HL-60/S4 (cell line): Measurements from ENCODE around the gene ANAPC4.

ENCODE experiments used
- in situ Hi-C: fragments of 300-500 bp; cut with MboI; formaldehyde crosslinking; loops from 2 replicates; pipeline ENCODE4 v1.14.3; 2022; ENCODE audit warnings: low sequenced_read_pairs

ANAPC4 gene

GRCh38 chr4:25372549-25372948, 4.5 kb upstream of the ANAPC4 start:
- in situ Hi-C loops = loop anchor here (25.0 kb wide), 2 partner anchors 185 to 885 kb away; no protein-coding TSS in a partner anchor

GRCh38 chr4:25377572-25378436, 741 bp downstream of the ANAPC4 start:
- in situ Hi-C loops = no loop called here

DNA sequence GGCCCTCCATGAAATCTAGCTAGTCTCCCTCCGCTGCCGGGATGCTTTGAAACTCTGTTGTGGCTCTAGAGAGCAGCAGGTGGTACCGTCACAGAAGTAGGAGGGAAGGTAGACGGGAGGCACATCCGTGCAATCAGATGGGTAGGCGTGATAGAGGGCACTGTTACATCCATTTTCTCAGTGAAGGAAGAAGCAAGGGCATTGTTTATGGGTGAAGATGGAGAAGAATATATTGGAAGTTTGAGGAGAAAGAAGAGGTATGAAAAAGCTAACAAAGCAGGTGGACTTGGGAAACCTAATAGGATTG, 1.3 kb downstream of the ANAPC4 start:
- in situ Hi-C loops = no loop called here

- in situ Hi-C loops = no loop called here
These were observed 2.5 kb downstream of the ANAPC4 start for GRCh38 chr4:25379591-25379990.

GRCh38 chr4:25383647-25384046, 6.6 kb downstream of the ANAPC4 start:
- in situ Hi-C loops = no loop called here

DNA sequence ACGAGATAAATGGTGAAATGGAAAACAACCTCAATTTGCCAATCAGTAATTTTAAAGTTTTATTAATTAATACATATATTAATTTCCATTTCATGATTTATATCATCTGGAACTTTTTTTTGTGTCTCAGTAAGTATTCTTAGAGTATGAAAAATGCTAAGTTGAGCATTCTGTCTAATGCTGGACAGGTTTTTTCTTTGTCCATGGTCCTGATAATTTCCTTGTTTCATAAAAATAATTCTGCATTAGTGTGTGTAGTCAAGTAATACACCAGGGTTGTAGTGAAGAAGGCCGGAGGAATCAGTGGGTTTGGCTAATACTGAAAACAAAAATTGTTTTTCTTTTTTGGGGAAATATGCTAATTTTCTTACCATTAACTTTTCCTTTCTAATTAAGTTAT, 9.9 kb downstream of the ANAPC4 start:
- in situ Hi-C loops = no loop called here

DNA sequence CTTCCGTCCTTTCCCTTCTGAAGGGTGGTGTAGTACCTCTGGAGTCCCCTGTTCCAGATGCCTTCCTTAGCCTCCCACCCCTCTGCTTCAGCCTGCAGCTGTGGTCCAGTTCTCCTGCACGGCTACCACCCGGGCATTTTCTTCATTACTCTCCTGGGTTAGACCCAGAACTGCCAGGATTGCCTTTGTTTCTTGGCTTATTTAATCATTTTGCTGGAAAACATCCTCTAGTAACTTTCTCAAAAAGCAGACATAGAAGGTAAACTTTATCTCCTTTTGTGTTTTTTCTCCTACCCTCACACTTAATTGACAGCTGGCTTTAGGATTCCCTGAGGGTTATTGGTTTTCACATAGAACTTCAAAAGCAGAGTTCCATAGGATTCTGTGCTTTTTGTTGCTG, 20.2 kb downstream of the ANAPC4 start:
- in situ Hi-C loops = no loop called here

GRCh38 chr4:25399510-25399909, 22.4 kb downstream of the ANAPC4 start:
- in situ Hi-C loops = no loop called here

DNA sequence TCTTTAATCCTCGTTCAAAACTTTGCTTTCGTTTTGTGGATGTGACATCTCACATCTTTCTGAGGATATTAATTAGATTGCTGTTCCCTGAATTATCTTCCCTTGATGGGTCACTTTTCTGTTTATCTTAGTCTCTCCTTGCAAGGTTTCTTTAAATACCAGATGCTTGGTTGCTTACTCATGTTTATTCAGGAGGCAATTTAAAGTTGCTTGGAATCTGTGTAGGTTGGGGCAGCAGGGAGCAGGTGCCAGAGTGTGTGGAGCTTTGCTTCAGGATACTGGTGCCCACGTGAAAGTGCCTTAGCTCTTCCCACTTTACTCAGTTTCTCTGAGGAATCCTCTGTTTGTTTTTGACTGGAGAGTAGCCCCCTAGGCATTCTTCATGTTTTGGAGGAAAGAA, 24.0 kb downstream of the ANAPC4 start:
- in situ Hi-C loops = no loop called here

- in situ Hi-C loops = no loop called here
These were observed 25.5 kb downstream of the ANAPC4 start for GRCh38 chr4:25402521-25402920.

DNA sequence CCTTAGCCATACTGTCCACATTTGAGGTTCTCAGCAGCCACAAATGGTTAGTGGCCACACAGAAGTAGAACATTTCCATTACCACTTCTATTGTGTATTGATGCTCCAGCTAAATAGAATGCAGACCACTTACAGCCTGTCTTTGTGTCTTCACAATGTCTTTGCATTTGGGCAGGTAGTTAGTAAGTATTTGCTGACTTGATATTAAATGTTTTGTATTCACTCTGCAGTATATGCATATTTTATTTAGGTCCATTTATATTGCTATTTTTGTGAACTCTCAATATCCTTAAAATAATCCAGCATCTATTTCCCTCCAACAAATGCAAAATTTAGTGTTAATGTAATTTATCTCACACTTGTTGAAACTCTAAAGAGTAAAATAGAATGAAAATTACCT, 26.6 kb downstream of the ANAPC4 start:
- in situ Hi-C loops = no loop called here

- in situ Hi-C loops = no loop called here
These were observed 28.4 kb downstream of the ANAPC4 start for GRCh38 chr4:25405453-25405852.

- in situ Hi-C loops = no loop called here
These were observed 29.1 kb downstream of the ANAPC4 start for GRCh38 chr4:25406081-25406692.

- in situ Hi-C loops = no loop called here
These were observed 33.9 kb downstream of the ANAPC4 start for GRCh38 chr4:25410820-25411529.

DNA sequence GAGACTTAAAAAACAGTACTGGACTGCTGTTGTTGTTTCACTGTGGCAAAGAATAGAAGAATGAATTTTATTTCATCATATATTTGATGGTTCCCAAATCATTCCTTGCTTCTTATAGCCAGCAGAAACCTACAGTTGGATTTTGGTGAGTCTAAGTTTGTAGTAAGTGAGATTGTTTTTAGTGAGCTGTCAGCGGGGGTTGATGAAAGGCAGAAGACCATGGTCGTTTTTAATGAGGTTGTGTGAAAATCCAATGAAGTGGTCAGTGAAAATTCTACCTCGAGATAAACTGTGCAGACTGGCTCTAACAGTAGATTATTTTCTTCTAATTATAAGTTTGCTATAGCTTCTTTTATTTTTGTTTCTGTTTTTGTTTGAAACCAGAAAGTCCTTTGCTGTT, 36.2 kb downstream of the ANAPC4 start:
- in situ Hi-C loops = no loop called here

DNA sequence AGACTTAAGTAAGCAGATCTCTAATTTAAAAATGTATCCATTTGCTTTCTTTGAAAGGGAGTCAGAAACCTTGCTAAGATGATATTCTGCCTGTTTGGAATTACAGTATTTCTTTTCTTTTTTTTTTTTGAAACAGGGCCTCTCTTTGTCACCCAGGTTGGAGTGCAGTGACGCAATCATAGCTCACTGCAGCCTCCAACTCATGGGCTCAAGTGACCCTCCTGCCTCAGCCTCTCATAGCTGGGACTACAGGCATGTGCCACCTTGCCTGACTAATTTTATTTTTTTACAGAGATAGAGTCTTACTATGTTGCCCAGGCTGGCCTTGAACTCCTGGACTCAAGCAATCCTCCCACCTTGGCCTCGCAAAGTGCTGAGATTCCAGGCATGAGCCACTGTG, 40.0 kb downstream of the ANAPC4 start:
- in situ Hi-C loops = no loop called here

DNA sequence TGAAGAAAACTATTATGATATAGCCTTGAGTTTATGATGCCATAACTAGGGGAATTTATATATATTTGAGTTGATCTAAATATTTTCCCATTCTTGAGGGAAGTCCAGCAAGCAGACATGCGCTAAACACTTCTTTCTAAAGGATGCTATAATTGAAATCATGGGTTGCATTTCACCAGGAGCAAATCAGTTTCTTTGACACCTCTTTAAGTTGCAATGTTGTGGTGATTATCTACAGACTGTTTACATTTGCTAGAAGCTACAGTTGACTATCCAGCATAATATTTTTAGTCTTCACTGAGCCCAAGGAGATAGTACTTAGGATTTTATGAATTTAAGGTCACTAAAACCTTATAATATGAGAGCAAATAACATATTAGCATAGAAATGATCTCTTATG, 43.9 kb downstream of the ANAPC4 start:
- in situ Hi-C loops = no loop called here

- in situ Hi-C loops = no loop called here
These were observed 44.9 kb downstream of the ANAPC4 start for GRCh38 chr4:25421816-25422525.

DNA sequence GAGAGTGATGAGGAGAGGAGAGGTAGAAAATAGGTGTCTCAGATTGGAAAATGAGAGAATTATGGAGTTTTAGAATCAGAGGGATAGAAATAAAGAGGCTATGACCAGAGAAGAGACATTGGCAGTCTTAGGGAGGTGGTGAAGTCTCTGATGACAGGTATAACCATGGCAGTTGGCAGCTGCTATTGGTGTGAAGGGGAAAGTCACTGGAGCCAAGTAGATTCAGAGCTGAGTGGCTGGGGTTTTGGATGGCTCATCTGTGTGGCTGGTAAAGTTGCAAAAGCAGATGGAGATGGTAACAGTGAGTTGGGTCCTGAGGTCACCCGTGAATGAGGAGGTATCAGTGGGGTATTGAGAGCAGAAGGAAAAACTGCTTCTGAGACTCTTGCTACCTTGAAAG, 46.5 kb downstream of the ANAPC4 start:
- in situ Hi-C loops = no loop called here

DNA sequence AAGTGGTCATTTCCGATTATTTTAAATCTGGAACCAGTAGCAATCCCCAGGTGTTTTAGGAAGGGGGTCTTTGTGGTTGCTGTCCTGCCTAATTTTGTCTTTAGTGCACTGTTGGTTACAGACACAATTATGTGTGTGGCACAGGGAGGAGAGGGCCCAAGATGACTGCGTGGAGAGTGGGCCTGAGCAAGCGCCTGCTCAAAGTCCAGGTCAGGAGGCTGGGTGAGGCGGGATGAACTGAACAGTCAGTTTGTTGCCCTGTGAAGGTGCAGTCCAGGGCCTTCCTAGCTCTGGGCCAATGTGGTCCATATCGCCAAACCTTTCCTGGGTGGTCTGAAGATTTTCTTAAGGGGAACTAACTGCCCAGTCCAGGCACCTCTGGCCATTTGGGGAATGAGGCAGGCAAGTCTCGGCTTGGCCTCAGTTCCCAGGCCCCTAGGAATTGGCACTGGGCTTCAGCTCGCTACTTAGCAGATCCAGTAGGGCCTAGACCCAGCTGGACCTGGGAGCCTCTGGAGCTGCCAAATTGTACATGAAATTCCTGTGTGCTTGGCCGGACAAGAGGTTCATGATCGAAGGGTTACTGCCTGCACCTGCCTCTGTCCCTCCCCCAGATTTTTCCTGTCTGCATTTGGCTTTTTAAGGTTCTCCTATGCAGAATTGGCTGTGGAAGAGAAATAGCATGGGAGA, 47.6 kb downstream of the ANAPC4 start:
- in situ Hi-C loops = no loop called here

DNA sequence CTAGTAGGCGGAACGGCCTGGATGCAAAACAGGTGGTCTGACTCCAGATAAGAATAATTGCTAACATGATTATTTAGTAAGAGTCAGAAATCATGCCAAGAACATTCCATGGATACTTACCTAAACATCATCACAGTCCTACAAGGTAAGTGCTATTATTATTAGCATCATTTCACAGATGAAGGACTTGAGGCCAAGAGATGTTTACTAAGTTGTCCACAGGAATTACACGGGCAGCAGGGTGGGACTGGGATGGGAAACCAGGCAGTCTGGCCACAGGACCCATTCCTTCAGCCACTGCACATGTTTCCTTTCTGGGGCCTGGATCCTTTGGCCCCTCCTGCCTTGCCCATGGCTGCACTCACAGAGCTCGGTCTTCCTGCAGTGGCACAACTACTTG, 48.3 kb downstream of the ANAPC4 start:
- in situ Hi-C loops = no loop called here
